ENCODE results near the gene PLCB2. TPM values are rescaled to one million over a fixed set of nuclear protein-coding genes. Genes with fewer than 3 reads are reported as not detected.

PLCB2 gene
- total and polyA plus RNA-seq, 9 of the 15 experiments (the other 6 are each of a cell fraction or from before 2014, with no cell fraction given), result 0.37 to 12.3 (median 8.0) TPM

DNA sequence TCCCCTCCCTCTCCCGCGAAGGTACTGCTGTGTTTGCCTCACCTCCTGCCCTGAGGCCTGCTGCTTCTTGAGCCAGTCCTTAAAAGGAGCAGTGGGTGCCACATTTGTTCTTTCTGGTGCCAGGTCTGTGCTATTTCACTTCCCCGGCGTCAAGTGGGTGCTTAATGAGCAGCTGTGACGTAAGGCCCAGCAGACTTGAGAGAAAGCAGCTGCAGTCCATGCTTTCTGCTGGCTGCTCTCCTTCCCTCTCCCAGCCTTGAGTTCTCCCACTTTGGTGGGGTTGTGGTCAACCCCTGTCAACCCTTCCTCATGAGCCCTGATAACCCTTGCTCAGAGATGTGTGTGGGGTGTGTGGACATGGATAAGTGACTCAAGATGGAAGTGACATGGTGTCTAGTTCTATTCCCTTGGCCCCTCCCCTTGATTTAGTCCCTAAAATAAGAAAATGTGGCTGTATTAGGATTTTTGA is 22.7 kb upstream of the PLCB2 start (continued):
- TF ChIP-seq, protein P1, sequence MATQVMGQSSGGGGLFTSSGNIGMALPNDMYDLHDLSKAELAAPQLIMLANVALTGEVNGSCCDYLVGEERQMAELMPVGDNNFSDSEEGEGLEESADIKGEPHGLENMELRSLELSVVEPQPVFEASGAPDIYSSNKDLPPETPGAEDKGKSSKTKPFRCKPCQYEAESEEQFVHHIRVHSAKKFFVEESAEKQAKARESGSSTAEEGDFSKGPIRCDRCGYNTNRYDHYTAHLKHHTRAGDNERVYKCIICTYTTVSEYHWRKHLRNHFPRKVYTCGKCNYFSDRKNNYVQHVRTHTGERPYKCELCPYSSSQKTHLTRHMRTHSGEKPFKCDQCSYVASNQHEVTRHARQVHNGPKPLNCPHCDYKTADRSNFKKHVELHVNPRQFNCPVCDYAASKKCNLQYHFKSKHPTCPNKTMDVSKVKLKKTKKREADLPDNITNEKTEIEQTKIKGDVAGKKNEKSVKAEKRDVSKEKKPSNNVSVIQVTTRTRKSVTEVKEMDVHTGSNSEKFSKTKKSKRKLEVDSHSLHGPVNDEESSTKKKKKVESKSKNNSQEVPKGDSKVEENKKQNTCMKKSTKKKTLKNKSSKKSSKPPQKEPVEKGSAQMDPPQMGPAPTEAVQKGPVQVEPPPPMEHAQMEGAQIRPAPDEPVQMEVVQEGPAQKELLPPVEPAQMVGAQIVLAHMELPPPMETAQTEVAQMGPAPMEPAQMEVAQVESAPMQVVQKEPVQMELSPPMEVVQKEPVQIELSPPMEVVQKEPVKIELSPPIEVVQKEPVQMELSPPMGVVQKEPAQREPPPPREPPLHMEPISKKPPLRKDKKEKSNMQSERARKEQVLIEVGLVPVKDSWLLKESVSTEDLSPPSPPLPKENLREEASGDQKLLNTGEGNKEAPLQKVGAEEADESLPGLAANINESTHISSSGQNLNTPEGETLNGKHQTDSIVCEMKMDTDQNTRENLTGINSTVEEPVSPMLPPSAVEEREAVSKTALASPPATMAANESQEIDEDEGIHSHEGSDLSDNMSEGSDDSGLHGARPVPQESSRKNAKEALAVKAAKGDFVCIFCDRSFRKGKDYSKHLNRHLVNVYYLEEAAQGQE (IDR thresholded peaks at IDR 0.05; ENCODE audit: borderline replicate concordance), result no peak
- TF ChIP-seq, protein P1 (CRISPR knock-in tag; IDR thresholded peaks at IDR 0.05; ENCODE audit: low read depth), result no peak
- TF ChIP-seq HLTF (IDR thresholded peaks at IDR 0.05) (no peak), CBX2 (IDR thresholded peaks at IDR 0.05; ENCODE audit: insufficient read depth, low read length, poor library complexity, severe bottlenecking) (no peak), SREBF1 (IDR thresholded peaks at IDR 0.05; ENCODE audit: borderline replicate concordance, low read depth, low read length) (no peak), RHOXF2B (CRISPR knock-in tag; conservative IDR thresholded peaks at IDR 0.05) (no peak), ZNF347 (CRISPR knock-in tag; IDR thresholded peaks at IDR 0.05; ENCODE audit: low read depth) (no peak), ZNF232 (CRISPR knock-in tag; IDR thresholded peaks at IDR 0.05) (no peak), ETS2 (tag; IDR thresholded peaks at IDR 0.05; ENCODE audit: borderline replicate concordance, poor library complexity, severe bottlenecking) (no peak), NR2C1 (IDR thresholded peaks at IDR 0.05) (no peak), NR2C1 (tag; IDR thresholded peaks at IDR 0.05) (no peak; the same call in 1 of the 2 replicates), HEY1 (CRISPR knock-in tag; IDR thresholded peaks at IDR 0.05; ENCODE audit: borderline replicate concordance) (no peak), RBM14 (IDR thresholded peaks at IDR 0.05; ENCODE audit: borderline replicate concordance, insufficient read depth, low read depth, low read length) (no peak), CBFA2T2 (conservative IDR thresholded peaks at IDR 0.05) (peak; percentile 77), ZNF507 (tag; conservative IDR thresholded peaks at IDR 0.05) (no peak), TAL1 (IDR thresholded peaks at IDR 0.05) (peak; percentile 70), MCM3 (IDR thresholded peaks at IDR 0.05) (no peak)
- TF ChIP-seq, protein P2, sequence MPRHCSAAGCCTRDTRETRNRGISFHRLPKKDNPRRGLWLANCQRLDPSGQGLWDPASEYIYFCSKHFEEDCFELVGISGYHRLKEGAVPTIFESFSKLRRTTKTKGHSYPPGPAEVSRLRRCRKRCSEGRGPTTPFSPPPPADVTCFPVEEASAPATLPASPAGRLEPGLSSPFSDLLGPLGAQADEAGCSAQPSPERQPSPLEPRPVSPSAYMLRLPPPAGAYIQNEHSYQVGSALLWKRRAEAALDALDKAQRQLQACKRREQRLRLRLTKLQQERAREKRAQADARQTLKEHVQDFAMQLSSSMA (CRISPR knock-in tag; IDR thresholded peaks at IDR 0.05), result no peak
